ENCODE data around the gene NPAS3.

DNA sequence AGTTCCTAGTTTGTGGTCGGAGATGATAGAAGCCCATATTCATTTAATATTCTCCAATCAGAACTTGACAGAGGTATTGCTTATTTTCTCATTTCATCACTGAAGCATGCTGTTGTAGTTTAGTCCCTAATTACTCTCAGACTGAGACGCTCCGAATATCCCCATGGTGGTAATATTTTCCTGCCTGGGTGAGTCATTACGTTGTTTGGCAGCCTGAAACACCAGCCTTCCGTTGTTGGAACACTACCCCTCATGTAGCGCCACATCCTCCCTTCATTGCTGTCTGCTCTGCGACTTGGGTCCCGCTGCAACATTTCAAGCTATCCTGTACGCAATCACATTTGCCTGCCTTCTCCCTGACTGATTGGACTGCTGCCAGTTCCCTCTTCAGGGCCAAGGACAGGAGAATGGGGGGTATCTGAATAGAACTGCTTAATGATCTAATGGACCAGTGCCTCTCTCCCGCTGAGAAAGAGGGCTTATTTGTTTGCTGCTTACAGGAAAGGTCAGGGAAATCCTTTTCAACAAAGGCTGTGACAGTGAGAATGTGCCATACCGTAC lies 369.1 kb downstream of the NPAS3 start:
- TF ChIP-seq GATA1 (IDR thresholded peaks at IDR 0.05; ENCODE audit: low read depth, low read length) (no peak), POLR2A (IDR thresholded peaks at IDR 0.05; ENCODE audit: low read length) (no peak)

Data from erythroblast (primary cell).